Peyer's patch (tissue), 4 donors: ENCODE results near the gene C12orf43.

ENCODE experiments used
- POLR2A ChIP-seq, 2 donors: fragments of 450-650 bp; IDR thresholded peaks; one replicate each; pipeline ENCODE4 v1.5.1; 2017; ENCODE audit warnings: antibody characterized with exemption in 2 of 2, mild to moderate bottlenecking in 2 of 2, moderate library complexity in 2 of 2
- TF ChIP-seq, protein P1 (sequence below), 6 experiments: fragments of 450-650 bp in 4 of 6; fragments of 200-600 bp in 2 of 6; sonication (generic) in 1 of 6; IDR thresholded peaks; one replicate each; pipeline ENCODE4 v1.5.1; 2017 to 2019; ENCODE audit warnings: antibody characterized with exemption in 6 of 6, mild to moderate bottlenecking in 3 of 6, moderate library complexity in 1 of 6

GRCh38 chr12:121043067-121043466, 26.8 kb upstream of the C12orf43 start:
- TF ChIP-seq, protein P1, sequence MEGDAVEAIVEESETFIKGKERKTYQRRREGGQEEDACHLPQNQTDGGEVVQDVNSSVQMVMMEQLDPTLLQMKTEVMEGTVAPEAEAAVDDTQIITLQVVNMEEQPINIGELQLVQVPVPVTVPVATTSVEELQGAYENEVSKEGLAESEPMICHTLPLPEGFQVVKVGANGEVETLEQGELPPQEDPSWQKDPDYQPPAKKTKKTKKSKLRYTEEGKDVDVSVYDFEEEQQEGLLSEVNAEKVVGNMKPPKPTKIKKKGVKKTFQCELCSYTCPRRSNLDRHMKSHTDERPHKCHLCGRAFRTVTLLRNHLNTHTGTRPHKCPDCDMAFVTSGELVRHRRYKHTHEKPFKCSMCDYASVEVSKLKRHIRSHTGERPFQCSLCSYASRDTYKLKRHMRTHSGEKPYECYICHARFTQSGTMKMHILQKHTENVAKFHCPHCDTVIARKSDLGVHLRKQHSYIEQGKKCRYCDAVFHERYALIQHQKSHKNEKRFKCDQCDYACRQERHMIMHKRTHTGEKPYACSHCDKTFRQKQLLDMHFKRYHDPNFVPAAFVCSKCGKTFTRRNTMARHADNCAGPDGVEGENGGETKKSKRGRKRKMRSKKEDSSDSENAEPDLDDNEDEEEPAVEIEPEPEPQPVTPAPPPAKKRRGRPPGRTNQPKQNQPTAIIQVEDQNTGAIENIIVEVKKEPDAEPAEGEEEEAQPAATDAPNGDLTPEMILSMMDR (IDR thresholded peaks at IDR 0.05) = no peak
- TF ChIP-seq POLR2A (IDR thresholded peaks at IDR 0.05) = no peak
